Middle frontal gyrus (tissue), 1 donor: ENCODE measurements around the gene PLEKHN1.

ENCODE experiments used
- DNase-seq: peaks from one replicate; pipeline ENCODE4 v3.0.0-alpha.2; 2015; ENCODE audit warnings: low spot score; ENCODE audit errors: extremely low spot score

PLEKHN1 gene

DNA sequence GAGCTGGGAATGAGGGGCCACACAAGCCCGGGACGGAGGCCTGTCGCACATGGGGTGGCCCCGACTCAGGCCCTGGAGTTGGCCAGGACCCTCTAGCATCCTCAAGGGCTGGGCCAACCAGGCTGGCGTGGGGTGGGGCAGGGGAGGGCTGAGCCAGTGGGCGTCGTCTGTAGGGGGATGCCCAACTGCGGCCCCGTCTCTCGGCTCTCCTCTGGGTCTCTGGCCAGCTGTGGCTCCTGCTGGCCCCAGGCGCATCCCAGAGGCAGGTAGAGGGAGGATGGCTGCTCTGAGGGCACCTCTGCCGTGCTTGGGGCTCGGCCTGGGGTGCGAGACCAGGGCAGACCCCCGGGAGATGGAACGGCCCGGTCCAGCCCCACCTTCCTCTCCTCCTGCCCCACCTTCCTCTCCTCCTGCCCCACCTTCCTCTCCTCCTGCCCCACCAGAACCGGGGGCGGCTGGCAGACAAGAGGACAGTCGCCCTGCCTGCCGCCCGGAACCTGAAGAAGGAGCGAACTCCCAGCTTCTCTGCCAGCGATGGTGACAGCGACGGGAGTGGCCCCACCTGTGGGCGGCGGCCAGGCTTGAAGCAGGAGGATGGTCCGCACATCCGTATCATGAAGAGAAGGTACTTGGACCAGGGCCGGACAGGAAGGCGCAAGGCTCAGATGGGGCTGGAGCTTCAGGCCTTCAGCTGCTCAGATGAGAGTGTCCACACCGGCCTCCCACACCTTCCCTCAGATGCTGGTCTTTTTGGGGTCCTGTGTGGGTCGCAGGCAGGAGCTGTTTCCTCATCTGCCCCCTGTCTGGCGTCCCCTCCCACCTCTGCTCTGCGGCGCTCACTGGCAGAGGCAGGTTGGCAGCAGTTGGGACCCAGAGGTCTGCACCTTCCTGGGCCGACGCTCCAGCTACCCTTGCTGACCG is 36.3 kb upstream of the PLEKHN1 start:
- DNase-seq, result no peak

GRCh38 chr1:930633-931138 is 35.6 kb upstream of the PLEKHN1 start:
- DNase-seq, result no peak

DNA sequence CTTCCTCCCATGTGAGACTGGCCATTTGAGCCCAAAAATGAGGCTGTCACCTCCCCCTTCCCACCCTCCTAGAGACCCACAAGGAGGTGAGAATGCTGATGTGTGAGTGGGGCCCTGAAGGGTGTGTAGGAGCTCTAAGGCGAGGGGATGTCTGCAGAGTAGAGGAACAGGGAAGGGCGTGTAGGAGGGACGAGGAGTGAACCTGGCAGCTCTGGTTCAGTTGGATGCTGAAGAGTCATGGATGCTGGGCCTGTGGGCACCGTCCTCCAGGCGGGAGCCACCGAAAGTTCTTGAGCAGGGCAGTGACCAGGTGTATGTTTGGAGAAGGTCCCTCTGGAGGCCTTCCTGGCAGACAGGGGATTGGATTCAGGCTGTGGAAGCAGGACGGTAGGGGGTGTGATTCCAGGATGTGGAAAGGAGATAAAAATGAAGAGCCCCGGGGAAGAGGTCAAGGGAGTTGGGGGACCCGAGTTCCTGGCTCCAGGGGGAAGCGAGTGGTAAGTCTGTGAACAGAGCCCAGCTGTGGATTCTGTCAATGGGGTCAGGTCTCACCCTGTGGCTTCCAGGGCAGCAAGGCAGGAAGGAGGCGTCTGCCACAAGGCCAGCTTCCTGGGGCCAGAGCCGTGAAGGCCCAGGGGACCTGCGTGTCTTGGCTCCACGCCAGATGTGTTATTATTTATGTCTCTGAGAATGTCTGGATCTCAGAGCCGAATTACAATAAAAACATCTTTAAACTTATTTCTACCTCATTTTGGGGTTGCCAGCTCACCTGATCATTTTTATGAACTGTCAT is 34.7 kb upstream of the PLEKHN1 start:
- no peak for DNase-seq

GRCh38 chr1:932173-932510 is 34.1 kb upstream of the PLEKHN1 start:
- no peak for DNase-seq

- no peak for DNase-seq
These were observed 33.3 kb upstream of the PLEKHN1 start for GRCh38 chr1:932776-933602.

DNA sequence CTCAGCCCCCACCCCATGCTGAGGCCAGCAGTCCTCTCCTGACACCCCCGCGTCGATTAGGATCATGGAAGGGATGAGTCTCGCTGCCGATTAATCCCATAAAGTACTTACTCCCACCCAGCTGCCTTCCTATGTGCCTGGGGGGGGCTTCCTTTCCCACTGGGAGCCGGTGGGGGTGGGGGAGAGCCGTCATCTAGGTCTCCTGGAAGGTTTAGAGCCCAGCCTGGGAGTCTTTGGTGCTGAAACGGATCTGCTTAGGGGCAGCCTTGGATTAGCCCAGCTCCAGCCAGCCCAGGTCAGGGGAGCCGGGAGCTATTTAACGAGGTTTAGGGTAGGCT is 32.7 kb upstream of the PLEKHN1 start:
- no peak for DNase-seq

- no peak for DNase-seq
These were observed 31.1 kb upstream of the PLEKHN1 start for GRCh38 chr1:934991-935750.

GRCh38 chr1:935751-936231 is 30.5 kb upstream of the PLEKHN1 start:
- DNase-seq, result no peak

DNA sequence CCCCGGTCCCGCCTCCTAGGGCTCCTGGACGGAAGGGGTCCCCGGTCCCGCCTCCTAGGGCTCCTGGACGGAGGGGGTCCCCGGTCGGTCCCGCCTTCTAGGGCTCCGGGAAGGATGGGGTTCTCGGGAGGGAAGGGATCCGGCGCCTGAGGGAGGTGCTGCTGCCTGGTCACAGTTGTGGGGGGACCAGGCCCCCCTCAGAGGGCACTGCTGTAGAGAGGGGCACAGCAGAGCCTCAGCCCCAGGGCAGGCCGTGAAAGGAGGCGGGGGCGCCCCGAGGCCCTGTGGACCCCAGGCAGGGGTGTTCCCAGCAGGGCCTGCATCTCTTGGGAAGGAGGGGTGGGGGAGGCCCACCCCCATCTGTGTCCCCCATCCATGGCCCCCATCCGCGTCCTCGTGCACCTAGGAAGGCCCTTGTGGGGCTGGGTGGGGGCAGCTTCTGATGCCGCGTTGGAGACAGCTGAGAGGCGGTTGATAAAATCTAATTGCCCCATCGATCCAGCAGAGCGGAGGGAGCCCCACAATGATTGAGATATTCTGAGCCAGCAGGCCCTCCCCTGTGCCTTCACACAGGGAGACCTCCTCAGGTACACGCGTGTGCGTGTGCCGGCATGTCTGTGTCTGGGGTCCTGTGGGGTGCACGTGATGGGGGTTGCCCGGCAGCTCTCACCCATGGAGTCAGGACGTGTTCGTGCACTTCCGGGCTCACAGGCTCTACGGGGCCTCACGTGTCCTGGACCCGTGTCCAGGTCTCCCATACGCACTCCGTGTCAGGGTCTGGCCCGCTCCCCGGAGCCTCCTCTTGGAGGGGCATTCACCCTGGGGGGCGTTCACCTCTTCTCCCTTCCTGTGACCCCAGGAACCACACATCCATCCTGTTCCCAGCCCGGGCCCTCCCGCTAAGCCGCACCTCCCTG is 29.7 kb upstream of the PLEKHN1 start:
- DNase-seq, result no peak

DNA sequence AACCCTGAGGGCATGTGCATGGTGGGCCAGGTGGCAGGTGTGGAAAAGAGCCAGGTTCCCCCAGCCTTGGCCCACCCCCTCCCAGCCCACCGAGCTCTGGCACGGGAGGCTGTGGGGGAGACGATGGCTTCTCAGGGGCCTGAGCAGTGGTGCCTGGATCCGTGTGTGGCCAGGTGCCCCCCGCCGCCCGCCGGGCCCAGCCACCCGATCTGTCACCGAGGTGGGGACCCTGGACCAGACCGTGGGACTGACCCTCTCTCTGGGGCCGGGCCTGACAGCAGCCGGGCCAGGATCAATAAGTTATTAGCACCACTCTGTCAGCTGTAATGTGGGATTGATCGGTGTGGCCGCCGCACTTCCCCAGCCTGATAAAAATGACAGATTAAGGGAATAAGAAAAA is 28.8 kb upstream of the PLEKHN1 start:
- DNase-seq, result no peak

DNA sequence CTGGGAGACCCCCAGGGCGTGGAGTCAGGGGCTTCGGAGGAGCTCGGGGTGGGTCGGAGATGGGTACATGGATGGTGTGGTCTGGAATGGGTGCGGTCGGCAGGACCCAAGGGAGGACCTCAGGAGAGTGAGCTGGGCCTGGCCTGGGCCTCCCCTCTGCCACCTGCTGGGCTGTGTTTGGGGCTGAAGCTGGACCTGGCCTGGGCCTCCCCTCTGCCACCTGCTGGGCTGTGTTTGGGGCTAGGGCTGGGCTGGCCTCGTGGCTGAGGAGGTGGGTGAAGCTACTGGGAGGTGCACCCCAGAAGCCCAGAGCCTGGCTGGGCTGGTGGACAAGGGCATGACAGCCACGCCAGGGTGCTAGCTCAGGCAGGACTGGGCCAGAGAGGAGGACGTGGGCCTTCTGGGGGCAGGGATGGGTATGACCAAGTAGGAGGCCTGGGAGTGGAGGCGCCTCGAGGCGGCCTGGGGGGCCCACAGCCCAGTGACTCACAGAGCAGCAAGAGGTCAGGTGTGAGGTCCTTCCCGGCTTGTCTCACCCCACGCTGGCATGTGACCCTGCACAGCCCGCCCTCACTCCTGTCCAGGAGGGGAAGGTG is 28.1 kb upstream of the PLEKHN1 start:
- no peak for DNase-seq

DNA sequence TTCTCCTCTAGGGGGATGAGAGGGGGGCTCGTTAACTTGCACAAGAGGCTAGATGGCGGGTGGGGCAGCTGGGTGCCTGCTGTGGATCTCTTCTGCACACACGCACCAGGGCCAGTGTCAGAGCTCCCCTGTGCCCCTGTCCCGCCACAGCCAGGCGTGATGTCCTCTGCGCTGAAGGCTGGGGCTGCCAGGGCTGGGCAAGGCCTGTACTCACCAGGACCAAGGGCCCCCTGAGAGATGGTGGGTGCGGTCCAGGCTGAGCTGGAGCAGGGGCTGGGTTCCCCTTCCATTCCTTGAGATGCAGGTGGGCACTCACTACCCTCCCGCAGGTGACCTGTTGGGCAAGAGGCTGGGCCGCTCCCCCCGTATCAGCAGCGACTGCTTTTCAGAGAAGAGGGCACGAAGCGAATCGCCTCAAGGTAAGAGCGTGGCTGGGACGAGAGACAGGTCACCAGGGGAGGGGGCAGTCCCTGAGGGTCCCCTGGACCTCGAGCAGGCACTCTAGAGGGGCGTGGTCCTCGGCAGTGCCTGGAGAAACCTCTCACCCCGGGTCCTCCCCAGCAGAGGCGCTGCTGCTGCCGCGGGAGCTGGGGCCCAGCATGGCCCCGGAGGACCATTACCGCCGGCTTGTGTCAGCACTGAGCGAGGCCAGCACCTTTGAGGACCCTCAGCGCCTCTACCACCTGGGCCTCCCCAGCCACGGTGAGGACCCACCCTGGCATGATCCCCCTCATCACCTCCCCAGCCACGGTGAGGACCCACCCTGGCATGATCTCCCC is 27.4 kb upstream of the PLEKHN1 start:
- no peak for DNase-seq

DNA sequence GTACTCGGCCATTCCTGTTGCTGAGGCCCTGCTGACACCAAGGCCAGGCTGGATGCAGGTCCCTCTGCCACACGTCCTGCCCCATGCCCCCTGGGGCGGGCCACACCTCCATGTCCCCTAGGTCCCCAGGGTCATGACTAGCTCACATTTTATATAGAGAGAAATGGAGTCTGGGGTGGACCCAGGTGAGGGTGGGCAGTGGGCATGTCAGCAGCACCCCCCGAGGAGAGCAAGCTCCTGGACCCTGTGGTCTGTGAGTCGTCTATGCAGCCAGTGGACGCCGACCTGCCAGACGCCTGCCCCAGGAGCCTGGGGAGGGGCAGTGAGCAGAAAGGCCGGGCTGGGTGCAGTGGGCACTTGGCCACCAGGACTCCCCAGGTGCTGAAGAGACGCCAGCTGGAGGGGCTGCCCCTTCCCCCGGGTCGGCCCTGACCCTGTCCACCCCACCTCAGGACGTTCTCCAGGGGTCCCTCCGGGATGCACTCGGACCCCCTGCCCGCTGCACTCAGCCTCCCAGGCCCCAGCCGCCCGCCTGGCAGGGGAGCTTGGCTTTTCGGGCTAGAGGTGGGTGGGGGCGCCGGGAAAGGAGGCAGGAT is 26.7 kb upstream of the PLEKHN1 start:
- no peak for DNase-seq

DNA sequence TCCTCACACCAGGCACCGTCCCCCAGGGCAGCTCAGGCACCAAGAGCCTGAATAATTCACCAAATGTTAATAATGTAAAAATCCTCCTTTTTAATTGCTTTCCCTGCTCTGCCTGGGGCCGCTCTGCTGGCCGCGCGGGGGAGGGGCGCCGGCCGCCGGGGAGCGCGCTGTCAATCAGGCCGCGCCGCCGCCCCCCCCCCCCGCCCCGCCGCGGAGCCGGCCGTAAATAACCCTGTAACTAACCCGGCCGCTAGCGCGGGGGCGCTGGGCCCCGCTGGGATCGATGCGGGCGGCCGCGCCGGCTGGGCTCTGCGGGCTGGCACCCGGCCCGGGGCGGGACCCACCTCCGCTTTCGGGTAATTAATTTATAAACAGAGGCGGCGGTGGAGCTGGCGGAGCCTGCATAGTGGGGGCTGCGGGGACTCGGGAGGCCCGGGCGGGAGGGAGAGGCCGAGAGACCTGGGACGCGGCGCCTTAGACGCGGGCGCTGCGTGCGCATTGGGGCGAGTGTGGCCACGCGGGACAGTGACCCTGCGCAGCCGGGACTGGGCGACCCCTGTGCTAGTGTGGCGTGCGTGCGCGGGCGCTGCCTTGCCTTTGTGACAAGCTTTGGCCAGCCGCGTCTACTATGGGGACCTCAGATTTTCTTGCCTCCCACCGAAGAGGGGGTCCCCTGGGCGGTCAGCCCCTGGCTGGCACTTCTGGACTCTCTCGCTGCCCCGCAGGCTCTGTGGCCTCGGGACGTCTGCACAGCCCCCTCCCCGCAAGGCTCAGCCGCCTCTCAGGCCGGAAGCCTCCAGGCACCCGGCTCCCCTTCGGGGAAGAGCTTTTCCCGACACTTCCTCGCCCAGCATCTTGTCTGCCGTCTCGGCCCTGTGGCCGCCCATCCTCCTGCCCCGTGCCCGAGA is 25.9 kb upstream of the PLEKHN1 start:
- no peak for DNase-seq

GRCh38 chr1:941015-941587 is 25.2 kb upstream of the PLEKHN1 start:
- no peak for DNase-seq

GRCh38 chr1:941588-942383 is 24.5 kb upstream of the PLEKHN1 start:
- DNase-seq, result no peak
